Ascending aorta (tissue), 2 donors: ENCODE results near the gene CEP70. TPM values are rescaled to one million over a fixed set of nuclear protein-coding genes. Genes with fewer than 3 reads are reported as not detected.

Experiments used
- DNase-seq, 2 donors: peaks; one replicate each; pipeline ENCODE4 v3.0.0-alpha.2; 2019; ENCODE audit warnings: low spot score in 2 of 2
- H3K27ac ChIP-seq, 2 donors: fragments of 200-600 bp; sonication (generic); one replicate each; pipeline ENCODE4 v1.5.1; 2016 to 2017; ENCODE audit warnings: mild to moderate bottlenecking in 1 of 2
- H3K27me3 ChIP-seq: fragments of 200-600 bp; sonication (generic); one replicate; pipeline ENCODE4 v1.5.1; 2017
- H3K36me3 ChIP-seq, 2 donors: fragments of 200-600 bp; sonication (generic); one replicate each; pipeline ENCODE4 v1.5.1; 2016
- H3K4me1 ChIP-seq, 2 donors: fragments of 200-600 bp; sonication (generic); one replicate each; pipeline ENCODE4 v1.5.1; 2016 to 2017; ENCODE audit warnings: mild to moderate bottlenecking in 1 of 2
- H3K4me3 ChIP-seq, 2 donors: fragments of 200-600 bp; sonication (generic); one replicate each; pipeline ENCODE4 v1.5.1; 2016 to 2017; ENCODE audit warnings: mild to moderate bottlenecking in 1 of 2
- H3K9me3 ChIP-seq, 2 donors: fragments of 200-600 bp; sonication (generic); one replicate each; pipeline ENCODE4 v1.5.1; 2016
- CTCF ChIP-seq, 3 experiments: fragments of 200-600 bp in 2 of 3; fragments of 450-650 bp in 1 of 3; sonication (generic) in 2 of 3; IDR thresholded peaks; one replicate each; pipeline ENCODE4 v1.5.1; 2016 to 2019; ENCODE audit warnings: antibody characterized with exemption in 3 of 3, mild to moderate bottlenecking in 1 of 3, moderate library complexity in 1 of 3
- intact Hi-C: fragments of 100-400 bp; cut with DNase I; formaldehyde crosslinking; loops from one replicate; pipeline ENCODE4 v1.15.1; 2023
- total RNA-seq: library from RNA; depleted of rRNA; stranded (reverse); fragments of >200 nt; gene quantifications from one replicate; pipeline ENCODE4 v1.1.0, GENCODE V29; 2016

The CEP70 gene
- total RNA-seq, 1 donor from 2014 or later: 7.6 TPM

- Histone ChIP-seq H3K27me3 (no peaks in the 10 kb centered on the region), H3K4me3 (no peak overlapping the region), H3K27ac (no peak overlapping the region), H3K9me3 (no peaks in the 10 kb centered on the region), H3K4me1 (no peaks in the 10 kb centered on the region), H3K36me3 (no peaks in the 10 kb centered on the region)
- intact Hi-C loops: no loop called here
- TF ChIP-seq CTCF (IDR thresholded peaks at IDR 0.05): no peak
- no peak for DNase-seq
These were observed 121.8 kb downstream of the CEP70 start for GRCh38 chr3:138472141-138472825.

GRCh38 chr3:138471481-138471880, 122.6 kb downstream of the CEP70 start:
- no peak for TF ChIP-seq CTCF (IDR thresholded peaks at IDR 0.05)
- no peak for DNase-seq
- intact Hi-C loops: no loop called here
- Histone ChIP-seq H3K4me3 (no peak overlapping the region), H3K4me1 (no peaks in the 10 kb centered on the region), H3K27ac (no peak overlapping the region), H3K36me3 (no peaks in the 10 kb centered on the region), H3K27me3 (no peaks in the 10 kb centered on the region), H3K9me3 (no peaks in the 10 kb centered on the region)

DNA sequence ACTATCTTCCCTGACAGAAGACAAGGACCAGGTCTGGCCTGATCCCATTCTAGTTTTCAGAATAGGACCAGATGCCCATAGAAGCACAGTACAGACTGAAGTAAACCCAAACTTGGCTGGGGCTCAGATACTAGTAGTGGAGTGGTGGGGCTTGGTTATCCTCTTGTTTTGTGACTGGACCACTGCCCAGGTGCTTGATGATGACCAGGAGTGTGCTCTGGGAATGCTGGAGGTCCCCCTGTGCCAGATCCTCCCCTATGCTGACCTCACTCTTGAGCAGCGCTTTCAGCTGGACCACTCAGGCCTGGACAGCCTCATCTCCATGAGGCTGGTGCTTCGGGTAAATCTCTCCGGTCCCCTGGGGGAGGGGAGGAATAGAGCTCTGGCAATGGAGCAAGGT, 123.4 kb downstream of the CEP70 start:
- no peaks in the 10 kb centered on the region for H3K4me1 ChIP-seq
- H3K27me3 ChIP-seq: no peaks in the 10 kb centered on the region
- H3K27ac ChIP-seq: no peak overlapping the region
- TF ChIP-seq CTCF (IDR thresholded peaks at IDR 0.05): no peak
- no peaks in the 10 kb centered on the region for H3K9me3 ChIP-seq
- intact Hi-C loops: no loop called here
- DNase-seq: no peak
- no peak overlapping the region for H3K4me3 ChIP-seq
- no peaks in the 10 kb centered on the region for H3K36me3 ChIP-seq

DNA sequence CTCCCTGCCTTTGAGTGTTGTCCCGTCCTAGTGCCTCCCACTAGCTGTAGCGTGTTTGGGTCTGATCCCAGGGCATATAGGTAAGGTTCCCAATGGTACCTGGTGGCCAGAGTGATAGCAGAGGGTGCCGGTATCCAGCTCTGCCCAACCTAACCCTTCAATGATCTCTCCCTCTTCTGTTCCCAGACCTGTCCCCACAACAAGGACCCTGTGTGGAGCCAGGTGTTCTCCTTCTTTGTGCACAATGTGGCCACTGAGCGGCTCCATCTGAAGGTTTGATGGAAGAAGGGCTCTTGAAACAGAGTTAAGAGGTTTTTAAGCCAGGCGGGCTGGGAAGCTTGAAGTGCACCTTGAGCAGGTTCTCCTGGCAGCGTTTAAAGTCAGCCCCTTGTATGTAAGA, 124.2 kb downstream of the CEP70 start:
- H3K36me3 ChIP-seq: no peaks in the 10 kb centered on the region
- DNase-seq: no peak
- H3K4me3 ChIP-seq: no peak overlapping the region
- intact Hi-C loops: no loop called here
- no peaks in the 10 kb centered on the region for H3K9me3 ChIP-seq
- no peaks in the 10 kb centered on the region for H3K27me3 ChIP-seq
- H3K27ac ChIP-seq: no peak overlapping the region
- TF ChIP-seq CTCF (IDR thresholded peaks at IDR 0.05): no peak
- no peaks in the 10 kb centered on the region for H3K4me1 ChIP-seq

DNA sequence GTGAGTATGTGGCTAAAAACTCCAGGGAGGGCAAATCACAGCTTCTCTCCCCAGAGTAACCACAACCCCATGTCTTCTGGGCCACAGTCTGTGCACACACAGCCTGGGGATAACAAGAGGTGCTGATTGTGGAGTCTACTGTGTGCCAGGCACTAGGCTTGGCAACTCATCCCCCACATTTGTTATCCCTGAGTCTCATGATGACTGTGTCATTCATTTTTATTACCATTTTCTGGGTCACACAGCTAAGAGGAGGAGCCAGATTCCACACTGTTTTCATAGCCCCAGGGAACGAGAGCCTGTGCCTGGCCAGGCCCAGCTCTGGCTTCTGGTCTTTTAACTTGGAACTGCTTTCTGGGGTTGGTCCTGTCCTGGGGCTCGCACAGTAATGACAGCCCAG, 125.2 kb downstream of the CEP70 start:
- intact Hi-C loops: no loop called here
- H3K27me3 ChIP-seq: no peaks in the 10 kb centered on the region
- H3K4me1 ChIP-seq: no peaks in the 10 kb centered on the region
- TF ChIP-seq CTCF (IDR thresholded peaks at IDR 0.05): no peak
- no peak for DNase-seq
- no peaks in the 10 kb centered on the region for H3K36me3 ChIP-seq
- no peak overlapping the region for H3K4me3 ChIP-seq
- H3K9me3 ChIP-seq: no peaks in the 10 kb centered on the region
- no peak overlapping the region for H3K27ac ChIP-seq

- H3K27ac ChIP-seq: no peak overlapping the region
- no peaks in the 10 kb centered on the region for H3K36me3 ChIP-seq
- no peak for DNase-seq
- no peak for TF ChIP-seq CTCF (IDR thresholded peaks at IDR 0.05)
- no peak overlapping the region for H3K4me3 ChIP-seq
- intact Hi-C loops: no loop called here
- no peaks in the 10 kb centered on the region for H3K9me3 ChIP-seq
- H3K27me3 ChIP-seq: no peaks in the 10 kb centered on the region
- H3K4me1 ChIP-seq: no peaks in the 10 kb centered on the region
These were observed 125.6 kb downstream of the CEP70 start for GRCh38 chr3:138468451-138468850.
